K562 (cell line): Measurements from ENCODE around the gene DNAH1. TPM values are rescaled to one million over a fixed set of nuclear protein-coding genes. Genes with fewer than 3 reads are reported as not detected.

Experiments
- ARID3B ChIP-seq: fragments of 250-450 bp; sonication (Bioruptor Pico); IDR thresholded peaks from 2 replicates; pipeline ENCODE4 v1.4.0; 2020; ENCODE audit warnings: borderline replicate concordance
- CTCF ChIP-seq, 3 experiments: IDR thresholded peaks in 2 of 3; conservative IDR thresholded peaks in 1 of 3; 2 replicates each; pipeline ENCODE4 v1.5.1; 2011 to 2012; ENCODE audit warnings: low read length in 3 of 3, mild to moderate bottlenecking in 3 of 3, control low read depth in 2 of 3, improper control_type of control experiment in 1 of 3, inconsistent platforms in 1 of 3, low read depth in 1 of 3, mixed read lengths in 1 of 3, moderate library complexity in 1 of 3; ENCODE audit not compliant: insufficient read depth in 2 of 3
- DDX20 ChIP-seq: fragments of 450-650 bp; IDR thresholded peaks from 2 replicates; pipeline ENCODE4 v1.6.1; 2016; ENCODE audit warnings: missing genetic modification characterization, low read depth, mild to moderate bottlenecking, missing compliant biosample characterization, moderate library complexity
- HMGXB4 ChIP-seq: sonication (generic); formaldehyde crosslinking; IDR thresholded peaks from 2 replicates; pipeline ENCODE4 v1.8.1; 2023; ENCODE audit warnings: mild to moderate bottlenecking, missing genetic modification reagents
- NR1H2 ChIP-seq: sonication (generic); formaldehyde crosslinking; IDR thresholded peaks from 2 replicates; pipeline ENCODE4 v1.4.0; 2020; ENCODE audit warnings: mild to moderate bottlenecking, missing genetic modification reagents
- RAD21 ChIP-seq, 2 experiments: fragments of 250-450 bp in 1 of 2; fragments of 450-650 bp in 1 of 2; sonication (Bioruptor Pico) in 1 of 2; formaldehyde crosslinking in 1 of 2; IDR thresholded peaks in 1 of 2; conservative IDR thresholded peaks in 1 of 2; 2 replicates each; pipeline versions ENCODE4 v1.4.0 to v1.8.0; 2020 to 2022; ENCODE audit warnings: mild to moderate bottlenecking in 2 of 2, moderate library complexity in 1 of 2
- RCOR1 ChIP-seq, 2 experiments: IDR thresholded peaks; 2 replicates each; pipeline ENCODE4 v1.6.1; 2012; ENCODE audit warnings: low read depth in 2 of 2, low read length in 2 of 2, borderline replicate concordance in 1 of 2, improper control_type of control experiment in 1 of 2
- SIX5 ChIP-seq, 2 experiments: IDR thresholded peaks; 2 replicates each; pipeline ENCODE4 v1.6.1; 2011; ENCODE audit warnings: low read length in 2 of 2, borderline replicate concordance in 1 of 2, low read depth in 1 of 2, mild to moderate bottlenecking in 1 of 2, moderate library complexity in 1 of 2; ENCODE audit not compliant: insufficient read depth in 1 of 2
- SMC3 ChIP-seq: conservative IDR thresholded peaks from 2 replicates; pipeline ENCODE4 v1.6.1; 2011; ENCODE audit warnings: low read depth, low read length, improper control_type of control experiment; ENCODE audit not compliant: insufficient read depth
- TBL1XR1 ChIP-seq, 2 experiments: IDR thresholded peaks; 2 replicates each; pipeline ENCODE4 v1.6.1; 2012; ENCODE audit warnings: improper control_type of control experiment in 2 of 2, low read length in 2 of 2, mild to moderate bottlenecking in 1 of 2
- ZKSCAN8 ChIP-seq: fragments of 200-800 bp; sonication (Bioruptor generic); IDR thresholded peaks from 2 replicates; pipeline ENCODE4 v1.6.1; 2016; ENCODE audit warnings: missing genetic modification characterization, missing compliant biosample characterization
- ZNF639 ChIP-seq, 2 experiments: fragments of 200-800 bp in 1 of 2; sonication (Bioruptor generic) in 1 of 2; sonication (generic) in 1 of 2; formaldehyde crosslinking in 1 of 2; IDR thresholded peaks in 1 of 2; conservative IDR thresholded peaks in 1 of 2; 2 replicates each; pipeline versions ENCODE4 v1.5.0 to v1.6.1; 2016 to 2020; ENCODE audit warnings: missing compliant biosample characterization in 1 of 2, missing genetic modification characterization in 1 of 2, missing genetic modification reagents in 1 of 2
- ZNF76 ChIP-seq: fragments of 250-450 bp; sonication (Bioruptor Pico); IDR thresholded peaks from 2 replicates; pipeline ENCODE4 v1.4.0; 2020; ENCODE audit warnings: mild to moderate bottlenecking, moderate library complexity, borderline replicate concordance
- polyA plus RNA-seq, 8 experiments: library from polyadenylated mRNA; depleted of rRNA in 4 of 8; stranded (reverse) in 5 of 8; unstranded in 3 of 8; fragments of >200 nt; fragmentation: Nextera tagmentation in 2 of 8; fragmentation: Illumina TruSeq in 1 of 8; extraction: Ambion mirVana in 2 of 8; extraction: Trizol in 1 of 8; gene quantifications; 2 replicates each; pipeline versions ENCODE4 v1.2.1 to v1.2.3, GENCODE V29; 2011 to 2014; ENCODE audit warnings: inconsistent platforms in 1 of 8, missing spikeins in 1 of 8
- total RNA-seq, 7 experiments: library from RNA; depleted of rRNA in 6 of 7; stranded (reverse); fragments of >200 nt in 6 of 7; fragmentation: Illumina TruSeq in 2 of 7; extraction: Trizol in 2 of 7; gene quantifications; 2 replicates each; pipeline versions ENCODE4 v1.2.1 to v1.2.3, GENCODE V29; 2011 to 2021; ENCODE audit warnings: low replicate concordance in 1 of 7

DNAH1 gene
- total and polyA plus RNA-seq, 9 of the 15 experiments (the other 6 are each of a cell fraction or from before 2014, with no cell fraction given) = 0.04 to 0.84 (median 0.50) TPM

GRCh38 chr3:52446631-52447511 lies 130.8 kb downstream of the DNAH1 start (continued):
- TF ChIP-seq ZNF76 (CRISPR knock-in tag) (no peak), ARID3B (no peak), DDX20 (tag) (no peak), RAD21 (CRISPR knock-in tag; conservative IDR thresholded peaks at IDR 0.05 in 1 of 2, IDR thresholded peaks at IDR 0.05 in 1 of 2) (peak; percentile 87 to 88), SIX5 (IDR thresholded peaks at IDR 0.05; ENCODE audit: borderline replicate concordance in 1 of 2, insufficient read depth in 1 of 2, low read depth in 1 of 2, low read length in 2 of 2) (no peak), SMC3 (peak; percentile 80), TBL1XR1 (IDR thresholded peaks at IDR 0.05; ENCODE audit: low read length in 2 of 2) (no peak), RCOR1 (IDR thresholded peaks at IDR 0.05; ENCODE audit: borderline replicate concordance in 1 of 2, low read depth in 2 of 2, low read length in 2 of 2) (peak in 1 of 2 experiments; percentile 34; a peak in 1 of 4 replicates), ZNF639 (CRISPR knock-in tag; conservative IDR thresholded peaks at IDR 0.05 in 1 of 2, IDR thresholded peaks at IDR 0.05 in 1 of 2) (no peak), CTCF (IDR thresholded peaks at IDR 0.05 in 2 of 3, conservative IDR thresholded peaks at IDR 0.05 in 1 of 3; ENCODE audit: insufficient read depth in 2 of 3, low read depth in 1 of 3, low read length in 3 of 3) (peak; percentile 95 to 97 (median 97)), HMGXB4 (CRISPR knock-in tag) (no peak), NR1H2 (CRISPR knock-in tag) (no peak), ZKSCAN8 (CRISPR knock-in tag) (no peak)
